A549 (cell line): Measurements from ENCODE around the gene TEAD4. TPM values are rescaled to one million over a fixed set of nuclear protein-coding genes. Genes with fewer than 3 reads are reported as not detected.

Experiments
- ATAC-seq, 2 experiments: fragments of 200-7000 bp in 1 of 2; fragments of >200 bp in 1 of 2; cut with Nextera tagmentation in 1 of 2; cut with Tn5 transposase in 1 of 2; 3 replicates each; pipeline versions ENCODE4 v1.8.0 to v1.9.1; 2018 to 2020; ENCODE audit warnings: mild to moderate bottlenecking in 1 of 2, moderate library complexity in 1 of 2
- CTCF ChIA-PET: fragments of 300-600 bp; sonication (Branson Sonifier 250); formaldehyde crosslinking; extraction: SDS; loops from one replicate; lab custom pipeline; 2021; ENCODE audit warnings: antibody characterized with exemption, inconsistent platforms; lab: Yijun Ruan, JAX
- POLR2A ChIA-PET: fragments of 350-600 bp; formaldehyde crosslinking; extraction: SDS; loops from one replicate; lab custom pipeline; 2021; ENCODE audit warnings: antibody characterized with exemption, inconsistent platforms; lab: Yijun Ruan, JAX
- DNase-seq, 2 experiments: peaks; one replicate each; pipeline versions ENCODE4 v3.0.0 to v3.0.0-alpha.2; 2011 to 2016; ENCODE audit warnings: low read depth in 1 of 2, low spot score in 1 of 2
- FAIRE-seq: peaks from 2 replicates; lab custom pipeline; 2011; peaks lifted over from hg19 to GRCh38; lab: Jason Lieb, UNC
- H3K27ac ChIP-seq, 2 experiments: fragments of >200 bp; sonication (Bioruptor Twin); formaldehyde crosslinking; 3 replicates each; pipeline ENCODE4 v1.5.1; 2016 to 2017
- H3K4me1 ChIP-seq: fragments of >200 bp; sonication (Bioruptor Twin); formaldehyde crosslinking; 3 replicates; pipeline ENCODE4 v1.6.1; 2016
- H3K4me2 ChIP-seq: fragments of >200 bp; sonication (Bioruptor Twin); formaldehyde crosslinking; 3 replicates; pipeline ENCODE4 v1.6.1; 2016
- H3K4me3 ChIP-seq: fragments of >200 bp; sonication (Bioruptor Twin); formaldehyde crosslinking; 3 replicates; pipeline ENCODE4 v1.5.1; 2016
- H3K9me3 ChIP-seq: fragments of >200 bp; sonication (Bioruptor Twin); formaldehyde crosslinking; 3 replicates; pipeline ENCODE4 v1.6.1; 2016
- FOSL2 ChIP-seq, 2 experiments: fragments of 450-650 bp in 1 of 2; fragments of >200 bp in 1 of 2; sonication (Bioruptor Twin) in 1 of 2; formaldehyde crosslinking; IDR thresholded peaks; 2 replicates each; pipeline versions ENCODE4 v1.5.0 to v1.6.1; 2016 to 2020; ENCODE audit warnings: mild to moderate bottlenecking in 1 of 2, moderate library complexity in 1 of 2
- GATA3 ChIP-seq: IDR thresholded peaks from 2 replicates; pipeline ENCODE4 v1.6.1; 2012; ENCODE audit warnings: borderline replicate concordance
- HDAC2 ChIP-seq: fragments of 200-600 bp; sonication (generic); IDR thresholded peaks from 2 replicates; pipeline ENCODE4 v1.6.1; 2016
- HEYL ChIP-seq: fragments of 250-450 bp; sonication (Bioruptor Pico); IDR thresholded peaks from 2 replicates; pipeline ENCODE4 v1.8.0; 2021; ENCODE audit warnings: mild to moderate bottlenecking, moderate library complexity
- HOXB13 ChIP-seq: fragments of 250-450 bp; sonication (Bioruptor Pico); IDR thresholded peaks from 2 replicates; pipeline ENCODE4 v1.5.0; 2020; ENCODE audit warnings: low read depth, mild to moderate bottlenecking, moderate library complexity
- NFE2L2 ChIP-seq: fragments of 150-350 bp; conservative IDR thresholded peaks from 2 replicates; pipeline ENCODE4 v1.6.1; 2014; ENCODE audit warnings: low read length
- NPAS2 ChIP-seq: fragments of 250-450 bp; sonication (Bioruptor Pico); IDR thresholded peaks from 2 replicates; pipeline ENCODE4 v1.8.0; 2022; ENCODE audit warnings: mild to moderate bottlenecking, moderate library complexity, borderline replicate concordance
- PHF8 ChIP-seq: fragments of 200-600 bp; sonication (generic); IDR thresholded peaks from 2 replicates; pipeline ENCODE4 v1.6.1; 2016; ENCODE audit warnings: low read depth, mild to moderate bottlenecking, antibody characterized with exemption, moderate library complexity, borderline replicate concordance
- POLR2A ChIP-seq: IDR thresholded peaks from 2 replicates; pipeline ENCODE4 v1.6.1; 2012; ENCODE audit warnings: mild to moderate bottlenecking, low read length
- POLR2AphosphoS2 ChIP-seq: conservative IDR thresholded peaks from 2 replicates; pipeline ENCODE4 v1.6.1; 2012; ENCODE audit warnings: low read length, improper control_type of control experiment, inconsistent platforms
- RAD21 ChIP-seq, 2 experiments: fragments of >200 bp in 1 of 2; sonication (Bioruptor Twin) in 1 of 2; formaldehyde crosslinking in 1 of 2; IDR thresholded peaks in 1 of 2; conservative IDR thresholded peaks in 1 of 2; 2 replicates in 1 of 2; 3 replicates in 1 of 2; pipeline ENCODE4 v1.6.1; 2012 to 2018; ENCODE audit warnings: inconsistent platforms in 1 of 2
- RCOR1 ChIP-seq: fragments of 150-350 bp; IDR thresholded peaks from 2 replicates; pipeline ENCODE4 v1.6.1; 2014; ENCODE audit warnings: antibody characterized with exemption, low read length, low read depth
- TFCP2L1 ChIP-seq: fragments of 250-450 bp; sonication (Bioruptor Pico); IDR thresholded peaks from 2 replicates; pipeline ENCODE4 v1.5.0; 2021; ENCODE audit warnings: mild to moderate bottlenecking
- WGBS: methylation state at CpG from one replicate; pipeline ENCODE4 v1.1.6; 2017; ENCODE audit errors: missing lambda C conversion rate; 5-methylcytosine and 5-hydroxymethylcytosine counted together
- polyA plus RNA-seq, 4 experiments: library from polyadenylated mRNA; depleted of rRNA in 3 of 4; stranded (reverse); fragments of >200 nt; fragmentation: RNase III in 1 of 4; extraction: RNeasy Plus Mini Kit Qiagen cat#74134 plus additional on column Dnase treatment in 1 of 4; gene quantifications; 2 replicates in 3 of 4; 3 replicates in 1 of 4; pipeline ENCODE4 v1.2.3, GENCODE V29; 2011 to 2017
- TF ChIP-seq, protein P1 (sequence below): fragments of >200 bp; sonication (Bioruptor Twin); formaldehyde crosslinking; IDR thresholded peaks from 3 replicates; pipeline ENCODE4 v1.5.1; 2016
- TF ChIP-seq, protein P2 (sequence below): IDR thresholded peaks from 2 replicates; pipeline ENCODE4 v1.6.1; 2012
- TF ChIP-seq, protein P3 (sequence below): IDR thresholded peaks from 2 replicates; pipeline ENCODE4 v1.6.1; 2012
- TF ChIP-seq, protein P4 (sequence below): fragments of 250-450 bp; sonication (Bioruptor Pico); IDR thresholded peaks from 2 replicates; pipeline ENCODE4 v1.5.0; 2020; ENCODE audit warnings: low read depth, mild to moderate bottlenecking, moderate library complexity

TEAD4 gene
- polyA plus RNA-seq, 2 of the 4 experiments (the other 2 are of a cell fraction): 22.6 to 31.8 TPM

DNA sequence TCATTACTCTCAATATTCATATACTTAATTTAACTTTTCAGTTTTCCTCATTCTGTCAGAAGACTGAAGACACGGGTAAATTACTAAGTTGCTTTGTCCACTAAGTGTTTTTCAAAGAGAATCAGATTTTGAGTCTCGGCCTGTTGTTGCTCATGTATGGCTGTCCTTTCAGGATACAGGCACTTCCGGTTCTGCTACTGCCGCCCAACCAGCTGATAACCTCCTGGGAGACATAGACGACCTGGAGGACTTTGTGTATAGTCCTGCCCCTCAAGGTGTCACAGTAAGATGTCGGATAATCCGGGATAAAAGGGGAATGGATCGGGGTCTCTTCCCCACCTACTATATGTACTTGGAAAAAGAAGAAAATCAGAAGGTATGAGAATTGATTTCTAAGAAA, 28.3 kb upstream of the TEAD4 start (continued):
- TF ChIP-seq, protein P1, sequence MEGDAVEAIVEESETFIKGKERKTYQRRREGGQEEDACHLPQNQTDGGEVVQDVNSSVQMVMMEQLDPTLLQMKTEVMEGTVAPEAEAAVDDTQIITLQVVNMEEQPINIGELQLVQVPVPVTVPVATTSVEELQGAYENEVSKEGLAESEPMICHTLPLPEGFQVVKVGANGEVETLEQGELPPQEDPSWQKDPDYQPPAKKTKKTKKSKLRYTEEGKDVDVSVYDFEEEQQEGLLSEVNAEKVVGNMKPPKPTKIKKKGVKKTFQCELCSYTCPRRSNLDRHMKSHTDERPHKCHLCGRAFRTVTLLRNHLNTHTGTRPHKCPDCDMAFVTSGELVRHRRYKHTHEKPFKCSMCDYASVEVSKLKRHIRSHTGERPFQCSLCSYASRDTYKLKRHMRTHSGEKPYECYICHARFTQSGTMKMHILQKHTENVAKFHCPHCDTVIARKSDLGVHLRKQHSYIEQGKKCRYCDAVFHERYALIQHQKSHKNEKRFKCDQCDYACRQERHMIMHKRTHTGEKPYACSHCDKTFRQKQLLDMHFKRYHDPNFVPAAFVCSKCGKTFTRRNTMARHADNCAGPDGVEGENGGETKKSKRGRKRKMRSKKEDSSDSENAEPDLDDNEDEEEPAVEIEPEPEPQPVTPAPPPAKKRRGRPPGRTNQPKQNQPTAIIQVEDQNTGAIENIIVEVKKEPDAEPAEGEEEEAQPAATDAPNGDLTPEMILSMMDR: no peak

DNA sequence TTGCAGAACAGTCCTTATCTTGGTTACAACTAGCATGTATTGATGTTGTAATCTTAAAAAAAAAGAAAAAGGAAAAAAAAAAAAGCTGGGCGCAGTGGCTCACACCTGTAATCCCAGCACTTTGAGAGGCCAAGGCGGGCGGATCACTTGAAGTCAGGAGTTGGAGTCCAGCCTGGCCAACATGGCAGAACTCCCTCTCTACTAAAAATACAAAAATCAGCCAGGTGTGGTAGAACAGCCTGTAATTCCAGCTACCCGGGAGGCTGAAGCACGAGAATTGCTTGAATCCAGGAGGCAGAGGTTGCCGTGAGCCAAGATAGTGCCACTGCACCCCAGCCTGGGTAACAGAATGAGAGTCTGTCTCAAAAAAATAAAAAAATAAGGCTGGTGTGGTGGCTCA, 25.6 kb upstream of the TEAD4 start:
- POLR2A ChIA-PET: interaction anchor here (1.6 kb wide), 1 partner anchor 43 kb away, joined by 3 read pairs; no protein-coding TSS in a partner anchor
- H3K4me3 ChIP-seq: no peak overlapping the region
- H3K4me2 ChIP-seq: no peak overlapping the region
- no peak overlapping the region for H3K27ac ChIP-seq
- no peak for TF ChIP-seq NFE2L2
- TF ChIP-seq RAD21 (conservative IDR thresholded peaks at IDR 0.05 in 1 of 2, IDR thresholded peaks at IDR 0.05 in 1 of 2): no peak
- TF ChIP-seq, protein P2, sequence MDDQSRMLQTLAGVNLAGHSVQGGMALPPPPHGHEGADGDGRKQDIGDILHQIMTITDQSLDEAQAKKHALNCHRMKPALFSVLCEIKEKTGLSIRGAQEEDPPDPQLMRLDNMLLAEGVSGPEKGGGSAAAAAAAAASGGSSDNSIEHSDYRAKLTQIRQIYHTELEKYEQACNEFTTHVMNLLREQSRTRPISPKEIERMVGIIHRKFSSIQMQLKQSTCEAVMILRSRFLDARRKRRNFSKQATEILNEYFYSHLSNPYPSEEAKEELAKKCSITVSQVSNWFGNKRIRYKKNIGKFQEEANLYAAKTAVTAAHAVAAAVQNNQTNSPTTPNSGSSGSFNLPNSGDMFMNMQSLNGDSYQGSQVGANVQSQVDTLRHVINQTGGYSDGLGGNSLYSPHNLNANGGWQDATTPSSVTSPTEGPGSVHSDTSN: no peak
- TF ChIP-seq RCOR1: no peak
- TF ChIP-seq HEYL: no peak
- TF ChIP-seq FOSL2 (IDR thresholded peaks at IDR 0.05): no peak
- no peak for TF ChIP-seq FOSL2 (CRISPR knock-in tag; IDR thresholded peaks at IDR 0.05)
- TF ChIP-seq, all 56 proteins: peak for 0
- Histone ChIP-seq H3K9me3 (no peaks in the 10 kb centered on the region), H3K4me1 (no peaks in the 10 kb centered on the region)
- WGBS: 96% methylated on average over 6 of the region's 6 CpGs
- CTCF ChIA-PET: interaction anchor here (0.6 to 1.8 kb wide), 4 partner anchors 8 to 1465 kb away, joined by 4 to 9 read pairs (median 6); no protein-coding TSS in a partner anchor
- DNase-seq: no peak
- FAIRE-seq: no peak
- no peak for ATAC-seq

DNA sequence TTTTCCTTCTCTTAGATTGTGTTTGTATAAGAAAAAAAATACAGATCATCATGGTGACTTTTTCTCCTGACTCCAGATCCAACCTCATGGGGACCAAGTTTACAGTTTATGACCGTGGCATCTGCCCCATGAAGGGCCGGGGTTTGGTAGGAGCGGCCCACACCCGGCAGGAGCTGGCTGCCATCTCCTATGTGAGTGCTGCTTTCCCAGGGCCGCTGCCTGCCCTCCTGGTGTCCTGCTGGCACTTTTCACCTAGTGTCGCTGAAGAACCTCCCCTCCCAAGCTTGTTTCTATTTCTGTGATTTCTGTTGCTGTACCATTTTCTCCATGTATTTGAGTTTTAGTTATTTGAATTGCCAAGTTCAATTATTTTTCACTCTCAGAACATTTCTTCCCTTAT, 24.8 kb upstream of the TEAD4 start:
- no peaks in the 10 kb centered on the region for H3K9me3 ChIP-seq
- CTCF ChIA-PET: interaction anchor here (0.9 to 2.7 kb wide), 3 partner anchors 11 to 107 kb away, joined by 3 to 13 read pairs (median 6); no protein-coding TSS in a partner anchor

DNA sequence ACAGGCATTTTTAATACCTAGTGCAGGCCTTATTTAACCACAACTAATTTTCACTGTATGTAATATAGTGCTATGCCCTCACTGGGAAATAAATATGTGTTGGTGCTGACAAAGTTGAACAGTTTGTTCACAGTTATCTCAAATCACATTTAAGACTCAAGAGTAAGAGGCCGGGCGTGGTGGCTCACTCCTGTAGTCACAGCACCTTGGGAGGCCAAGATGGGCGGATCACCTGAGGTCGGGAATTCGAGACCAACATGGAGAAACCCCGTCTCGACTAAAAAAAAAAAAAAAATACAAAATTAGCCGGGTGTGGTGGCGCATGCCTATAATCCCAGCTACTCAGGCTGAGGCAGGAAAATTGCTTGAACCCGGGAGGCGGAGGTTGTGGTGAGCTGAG, 22.9 kb upstream of the TEAD4 start:
- DNase-seq (no peak), FAIRE-seq (no peak), ATAC-seq (no peak)
- H3K4me1 ChIP-seq: no peaks in the 10 kb centered on the region
- POLR2A ChIA-PET: no interaction called here
- no peak for TF ChIP-seq HOXB13 (CRISPR knock-in tag)
- no peaks in the 10 kb centered on the region for H3K9me3 ChIP-seq
- H3K27ac ChIP-seq: no peak overlapping the region
- CTCF ChIA-PET: interaction anchor here (2.7 kb wide), 1 partner anchor 9 kb away, joined by 13 read pairs; no protein-coding TSS in a partner anchor
- H3K4me2 ChIP-seq: no peak overlapping the region
- no peak overlapping the region for H3K4me3 ChIP-seq
- 93% methylated on average over 11 of the region's 11 CpGs for WGBS

More for the DNA sequence above, 24.8 kb upstream of the TEAD4 start:
- Histone ChIP-seq H3K4me3 (no peak overlapping the region), H3K4me1 (no peaks in the 10 kb centered on the region), H3K27ac (no peak overlapping the region), H3K4me2 (no peak overlapping the region)
- no peak for DNase-seq
- TF ChIP-seq, protein P2: no peak
- TF ChIP-seq HDAC2 (no peak), POLR2AphosphoS2 (no peak), POLR2A (no peak), GATA3 (no peak), HEYL (no peak), PHF8 (no peak), NPAS2 (no peak), TFCP2L1 (CRISPR knock-in tag) (no peak)
- TF ChIP-seq, protein P3, sequence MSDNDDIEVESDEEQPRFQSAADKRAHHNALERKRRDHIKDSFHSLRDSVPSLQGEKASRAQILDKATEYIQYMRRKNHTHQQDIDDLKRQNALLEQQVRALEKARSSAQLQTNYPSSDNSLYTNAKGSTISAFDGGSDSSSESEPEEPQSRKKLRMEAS: no peak
- TF ChIP-seq, protein P4, sequence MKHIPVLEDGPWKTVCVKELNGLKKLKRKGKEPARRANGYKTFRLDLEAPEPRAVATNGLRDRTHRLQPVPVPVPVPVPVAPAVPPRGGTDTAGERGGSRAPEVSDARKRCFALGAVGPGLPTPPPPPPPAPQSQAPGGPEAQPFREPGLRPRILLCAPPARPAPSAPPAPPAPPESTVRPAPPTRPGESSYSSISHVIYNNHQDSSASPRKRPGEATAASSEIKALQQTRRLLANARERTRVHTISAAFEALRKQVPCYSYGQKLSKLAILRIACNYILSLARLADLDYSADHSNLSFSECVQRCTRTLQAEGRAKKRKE: no peak
- no peak for FAIRE-seq
- 98% methylated on average over 6 of the region's 6 CpGs for WGBS
- POLR2A ChIA-PET: no interaction called here
- ATAC-seq: no peak
